Ramos (cell line): ENCODE measurements around the gene ACSS2.
"Not testable (repeated sequence)": the region's sequence is repeated elsewhere in the genome, so short reads cannot be mapped to it uniquely, and the experiment has no call there.

Experiments
- in situ Hi-C: fragments of 300-500 bp; cut with MboI; formaldehyde crosslinking; loops from one replicate; pipeline ENCODE4 v1.14.3; 2022; ENCODE audit warnings: low sequenced_read_pairs; ENCODE audit not compliant: unreplicated experiment

Gene ACSS2

GRCh38 chr20:34896086-34896621, 19.7 kb downstream of the ACSS2 start:
- in situ Hi-C loops, result no loop called here

GRCh38 chr20:34898129-34898528, 21.7 kb downstream of the ACSS2 start:
- in situ Hi-C loops, result not testable (repeated sequence)

- in situ Hi-C loops, result not testable (repeated sequence)
These were observed 22.3 kb downstream of the ACSS2 start for GRCh38 chr20:34898731-34899130.

- in situ Hi-C loops, result no loop called here
These were observed 27.8 kb downstream of the ACSS2 start for GRCh38 chr20:34904202-34904621.

GRCh38 chr20:34907616-34908469, 31.4 kb downstream of the ACSS2 start:
- in situ Hi-C loops, result no loop called here

- in situ Hi-C loops, result no loop called here
These were observed 38.7 kb downstream of the ACSS2 start for GRCh38 chr20:34915131-34915530.

- in situ Hi-C loops, result no loop called here
These were observed 39.5 kb downstream of the ACSS2 start for GRCh38 chr20:34915749-34916455.

- in situ Hi-C loops, result no loop called here
These were observed 40.5 kb downstream of the ACSS2 start for GRCh38 chr20:34916774-34917354.

- in situ Hi-C loops, result no loop called here
These were observed 43.6 kb downstream of the ACSS2 start for GRCh38 chr20:34920055-34920454.

- in situ Hi-C loops, result no loop called here
These were observed 45.0 kb downstream of the ACSS2 start for GRCh38 chr20:34921436-34921835.

- in situ Hi-C loops, result no loop called here
These were observed 46.4 kb downstream of the ACSS2 start for GRCh38 chr20:34922654-34923381.

GRCh38 chr20:34923414-34923813, 47.0 kb downstream of the ACSS2 start:
- in situ Hi-C loops, result no loop called here

- in situ Hi-C loops, result no loop called here
These were observed 48.9 kb downstream of the ACSS2 start for GRCh38 chr20:34925341-34925740.

- in situ Hi-C loops, result no loop called here
These were observed 49.6 kb downstream of the ACSS2 start for GRCh38 chr20:34925981-34926380.

GRCh38 chr20:34926581-34926980, 50.2 kb downstream of the ACSS2 start:
- in situ Hi-C loops, result no loop called here

- in situ Hi-C loops, result no loop called here
These were observed 51.3 kb downstream of the ACSS2 start for GRCh38 chr20:34927736-34928135.

- in situ Hi-C loops, result no loop called here
These were observed 52.0 kb downstream of the ACSS2 start for GRCh38 chr20:34928411-34928810.

- in situ Hi-C loops, result no loop called here
These were observed 55.4 kb downstream of the ACSS2 start for GRCh38 chr20:34931771-34932170.

GRCh38 chr20:34938466-34939163, 62.2 kb downstream of the ACSS2 start:
- in situ Hi-C loops, result no loop called here

GRCh38 chr20:34940081-34940481, 63.7 kb downstream of the ACSS2 start:
- in situ Hi-C loops, result no loop called here
